A549 (cell line): ENCODE measurements around the gene VSTM4.

Source experiments
- CTCF ChIP-seq: fragments of >200 bp; sonication (Bioruptor Twin); formaldehyde crosslinking; IDR thresholded peaks from 3 replicates; pipeline ENCODE4 v1.5.1; 2016
- POLR2A ChIP-seq: IDR thresholded peaks from 2 replicates; pipeline ENCODE4 v1.6.1; 2012; ENCODE audit warnings: mild to moderate bottlenecking, low read length

GRCh38 chr10:48999346-48999745 lies 116.0 kb downstream of the VSTM4 start:
- TF ChIP-seq POLR2A, result no peak
- TF ChIP-seq CTCF, result no peak
